GM19240 (cell line): ENCODE measurements around the gene SCTR.

ENCODE experiments used
- DNase-seq: peaks from one replicate; pipeline ENCODE4 v3.0.0; 2011; ENCODE audit warnings: low spot score; ENCODE audit not compliant: insufficient read length

SCTR gene

DNA sequence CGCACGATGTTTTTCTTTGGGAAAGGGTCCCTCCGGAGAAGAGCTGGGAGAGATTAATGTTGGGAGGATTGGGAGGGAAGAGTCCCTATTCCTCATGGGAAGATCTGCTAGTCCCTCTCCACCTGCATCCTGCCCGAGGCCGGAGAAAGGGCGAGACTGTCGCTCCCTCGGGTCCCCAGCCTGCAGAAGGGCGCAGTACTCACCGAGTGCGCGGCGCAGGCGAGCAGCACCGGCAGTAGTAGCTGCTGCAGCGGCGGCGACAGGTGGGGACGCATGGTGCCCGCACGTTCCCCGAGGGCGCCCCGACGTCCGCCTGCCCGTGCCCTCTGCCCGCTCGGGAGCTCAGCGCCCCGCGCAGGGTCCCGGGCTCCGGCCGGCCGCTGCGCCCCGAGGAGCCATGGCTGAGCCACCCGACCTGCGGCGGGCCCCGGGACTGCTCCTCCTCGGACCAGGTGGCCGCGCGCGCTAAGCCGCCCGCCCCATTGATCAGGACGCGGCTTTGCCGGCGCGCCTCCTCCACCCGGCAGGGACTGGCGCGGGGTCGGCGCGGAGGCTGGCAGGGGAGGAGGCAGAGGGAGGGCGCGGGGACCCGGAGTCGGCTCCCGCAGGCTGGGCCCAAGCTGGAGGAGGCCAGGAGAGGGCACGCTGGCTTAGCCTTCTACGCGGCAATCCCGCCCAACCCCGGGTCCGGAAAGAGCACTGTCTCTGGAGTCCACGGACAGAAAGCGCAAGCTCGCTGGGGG lies at the start of gene SCTR:
TSS of gene SCTR (minus strand) at position 532 of the 743 bp plus-strand sequence. CDS start at position 275, 257 bp downstream.
- DNase-seq: no peak

DNA sequence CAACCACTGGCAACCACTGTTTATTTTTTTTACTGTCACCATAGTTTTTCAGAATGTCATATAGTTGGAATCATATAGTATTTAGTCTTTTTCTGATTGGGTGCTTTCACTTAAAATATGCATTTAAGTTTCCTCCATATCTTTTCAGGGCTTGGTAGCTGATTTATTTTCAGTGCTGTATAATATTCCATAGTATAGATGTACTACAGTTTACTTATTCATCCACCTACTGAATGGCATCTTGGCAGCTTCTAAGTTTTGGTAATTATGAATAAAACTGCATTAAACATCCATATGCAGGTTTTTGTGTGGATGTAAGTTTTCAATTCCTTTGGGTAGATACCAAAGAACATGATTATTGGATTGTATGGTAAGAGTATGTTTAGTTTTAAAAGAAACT lies 43.0 kb upstream of the SCTR start:
- DNase-seq: no peak

DNA sequence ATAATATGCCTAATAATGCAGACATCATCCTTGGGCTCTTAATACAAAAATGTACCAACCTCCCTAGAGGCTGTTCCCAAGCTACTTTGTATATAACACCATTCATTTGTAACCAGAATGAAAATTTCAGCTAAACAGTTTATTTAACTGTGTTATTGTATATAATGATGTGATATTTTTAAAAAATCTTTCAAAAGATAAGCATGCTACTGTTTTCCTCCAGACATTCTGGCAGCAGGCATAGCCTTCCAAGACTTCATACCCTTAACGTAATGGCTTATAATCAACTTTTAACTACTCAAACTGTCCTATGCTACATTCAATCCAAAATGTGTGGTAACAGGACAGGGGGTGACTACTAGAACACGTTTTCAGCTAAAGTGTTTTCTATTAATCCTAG lies 41.2 kb upstream of the SCTR start:
- DNase-seq: no peak

DNA sequence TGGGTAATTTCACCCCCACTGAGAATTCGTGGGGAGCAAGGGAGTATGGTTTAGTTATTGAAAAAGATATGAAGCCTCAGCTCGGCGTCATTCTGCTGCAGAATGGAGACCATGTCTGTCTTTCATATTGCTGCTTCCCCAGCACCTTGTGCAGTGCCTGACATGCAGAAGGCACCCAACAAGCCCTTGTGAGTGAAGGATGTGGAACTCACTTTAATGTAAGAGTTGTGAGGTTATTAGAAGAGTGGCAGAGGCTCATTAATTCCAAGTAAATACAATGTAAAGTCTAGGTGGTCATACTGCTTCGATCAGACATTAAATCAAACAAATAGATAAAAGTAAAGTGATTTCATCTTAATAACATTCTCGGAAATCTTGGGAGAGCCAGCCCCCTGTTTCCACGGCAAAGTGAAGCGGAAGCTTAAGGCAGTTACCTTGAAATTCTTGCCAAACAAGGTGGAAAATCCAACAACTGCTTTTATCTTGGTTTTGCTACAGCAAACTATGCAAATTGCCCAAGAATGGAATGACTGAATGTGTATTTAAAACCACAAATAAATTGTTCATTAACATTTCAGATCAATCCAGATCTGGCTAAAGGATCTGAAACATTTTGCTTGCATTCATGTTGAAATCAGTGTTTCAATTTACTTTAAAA lies 29.5 kb upstream of the SCTR start:
- DNase-seq: no peak

DNA sequence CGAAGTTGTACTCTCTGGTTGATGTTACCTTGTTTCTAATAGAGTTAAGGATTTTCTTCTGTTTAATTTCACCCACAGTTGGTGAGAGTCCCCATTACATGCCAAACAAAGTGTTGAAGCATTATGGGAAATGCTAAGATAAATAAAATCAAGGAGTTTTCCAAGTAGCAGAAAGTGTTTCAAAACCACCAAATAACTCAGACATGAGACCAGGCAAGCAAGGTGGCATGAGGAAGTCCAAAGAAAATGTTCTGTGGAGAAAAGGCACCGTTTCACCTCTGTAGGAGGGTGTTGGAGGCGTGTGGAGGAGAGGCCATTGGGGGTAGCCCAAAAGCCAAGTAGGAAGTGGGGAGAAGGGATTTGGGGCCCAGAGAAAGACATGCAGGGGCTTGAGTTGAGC lies 28.6 kb upstream of the SCTR start:
- no peak for DNase-seq

DNA sequence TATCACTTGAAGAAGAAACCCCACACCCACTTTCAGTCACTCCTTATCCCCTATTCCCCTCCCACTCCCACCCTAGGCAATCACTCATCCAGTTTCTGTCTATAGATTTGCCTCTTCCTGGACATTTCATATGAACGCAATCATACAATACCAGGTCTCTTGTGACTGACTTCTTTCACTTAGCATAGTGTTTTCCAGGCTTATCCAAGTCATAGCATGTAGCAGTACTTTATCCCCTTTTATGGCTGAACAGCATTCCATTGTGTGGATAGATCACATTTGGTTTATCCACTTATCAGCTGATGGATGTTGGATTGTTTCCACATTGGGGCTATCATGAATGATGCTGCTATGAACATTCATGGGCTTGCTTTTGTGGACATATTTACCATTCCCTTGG lies 26.6 kb upstream of the SCTR start:
- no peak for DNase-seq

DNA sequence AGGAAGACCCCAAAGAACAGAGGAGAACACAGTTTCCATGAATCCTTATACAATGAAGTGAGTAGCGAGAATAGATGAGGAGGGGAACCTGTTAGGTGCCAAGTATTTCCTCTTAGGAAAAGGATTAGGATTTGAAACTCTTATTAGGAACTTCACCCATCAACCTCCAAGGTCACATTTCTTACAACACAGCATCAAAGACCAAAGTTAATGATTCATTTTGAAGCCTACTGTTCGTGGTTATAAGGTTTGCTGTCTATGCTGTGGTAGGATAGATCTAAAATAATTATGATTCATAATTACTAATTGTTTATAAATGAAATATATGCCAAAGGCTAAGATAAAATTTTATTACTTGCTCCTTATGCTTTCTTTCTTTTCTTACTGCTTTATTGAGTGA lies 26.1 kb upstream of the SCTR start:
- DNase-seq: no peak

DNA sequence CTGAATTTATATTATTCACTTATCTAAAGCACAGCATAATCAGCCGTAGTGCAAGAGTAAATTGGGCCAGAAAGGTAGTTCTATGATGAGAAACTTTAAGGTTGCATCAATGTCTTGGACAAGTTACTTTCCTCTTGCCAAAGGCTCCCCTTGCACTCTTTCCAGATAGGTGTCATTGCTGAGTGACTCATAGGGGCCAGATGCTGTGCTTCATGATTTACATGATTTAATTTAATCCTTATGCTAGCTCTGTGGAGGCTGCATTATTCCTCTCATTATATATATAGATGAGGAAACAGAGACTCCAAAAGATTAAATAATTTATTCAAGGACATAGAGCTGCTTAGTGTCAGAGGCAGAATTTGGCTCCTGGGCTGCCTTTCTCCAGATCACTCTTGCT lies 25.0 kb upstream of the SCTR start:
- no peak for DNase-seq

DNA sequence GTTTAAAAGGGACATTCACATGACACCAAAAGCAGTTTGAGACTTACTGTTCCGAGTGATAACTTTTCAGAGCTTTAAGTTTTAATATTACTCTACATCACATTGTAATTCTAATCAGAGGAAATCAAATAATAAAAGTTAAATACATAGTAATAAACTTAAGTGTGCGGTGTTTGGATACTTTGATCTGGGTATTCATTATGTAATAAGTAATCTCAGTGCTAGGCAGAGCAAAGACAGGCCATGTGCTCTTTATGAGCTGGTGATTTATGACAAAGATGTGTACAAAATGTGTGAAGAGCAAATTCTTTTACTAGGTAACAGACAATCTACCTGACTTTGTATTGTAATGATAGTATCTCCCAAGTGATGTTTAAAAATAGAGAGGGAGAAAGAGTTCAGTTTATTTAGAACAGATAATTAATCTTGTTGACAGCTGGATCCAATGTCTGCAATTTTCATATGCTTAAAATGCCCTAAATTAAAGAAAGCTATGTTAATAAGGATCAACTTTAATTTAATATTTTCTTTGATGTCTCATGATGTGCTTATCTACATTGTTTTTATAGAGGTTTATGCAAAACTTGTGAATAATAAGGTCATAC lies 24.3 kb upstream of the SCTR start:
- DNase-seq: no peak

DNA sequence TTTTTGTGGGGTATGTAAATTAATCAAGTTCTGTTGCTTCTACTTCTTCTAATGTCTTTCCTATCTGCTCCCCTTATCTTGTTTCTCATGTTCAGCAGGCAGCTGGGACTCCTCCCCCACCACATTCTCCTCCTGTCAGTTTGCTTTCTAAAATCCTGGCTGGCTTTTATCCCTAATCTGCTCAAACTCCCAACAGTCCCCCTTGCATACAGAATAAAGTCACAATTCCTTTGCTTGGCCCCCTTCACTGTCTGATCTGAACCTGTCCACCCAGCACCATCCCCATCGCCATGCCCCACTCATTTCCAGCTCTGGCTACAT lies 22.1 kb upstream of the SCTR start:
- DNase-seq: no peak

DNA sequence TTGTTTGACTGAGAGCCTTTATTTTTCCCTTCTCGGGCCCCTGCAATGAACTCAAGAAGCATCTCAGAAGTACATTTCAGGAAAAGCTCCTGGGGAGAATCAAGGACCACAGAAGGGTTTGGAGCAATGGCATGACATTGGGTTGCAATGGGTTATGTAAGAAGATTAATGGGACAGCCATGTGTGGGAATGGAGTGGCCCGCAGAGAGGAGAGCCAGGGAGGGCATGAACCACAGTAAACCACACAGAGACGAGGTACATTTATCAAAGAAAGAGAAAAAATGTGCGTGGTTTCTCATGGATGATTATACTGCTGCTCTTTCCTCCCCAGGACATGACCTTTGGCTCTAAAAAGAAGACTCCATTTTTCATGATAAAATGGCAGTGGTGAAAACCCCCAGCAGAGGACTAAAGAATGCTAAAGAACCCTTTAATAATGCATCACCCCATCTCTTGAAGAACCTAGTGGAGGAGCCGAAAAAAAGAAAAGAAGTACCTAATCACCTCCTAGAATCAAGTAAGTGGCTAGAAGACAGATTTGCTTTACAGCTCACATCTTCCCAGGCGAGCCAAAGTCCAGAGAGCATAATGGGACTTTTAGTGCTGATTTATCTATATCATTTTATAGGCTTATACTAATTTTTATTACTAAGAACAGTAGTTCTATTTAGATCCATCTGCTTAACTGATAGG lies 21.6 kb upstream of the SCTR start:
- no peak for DNase-seq

DNA sequence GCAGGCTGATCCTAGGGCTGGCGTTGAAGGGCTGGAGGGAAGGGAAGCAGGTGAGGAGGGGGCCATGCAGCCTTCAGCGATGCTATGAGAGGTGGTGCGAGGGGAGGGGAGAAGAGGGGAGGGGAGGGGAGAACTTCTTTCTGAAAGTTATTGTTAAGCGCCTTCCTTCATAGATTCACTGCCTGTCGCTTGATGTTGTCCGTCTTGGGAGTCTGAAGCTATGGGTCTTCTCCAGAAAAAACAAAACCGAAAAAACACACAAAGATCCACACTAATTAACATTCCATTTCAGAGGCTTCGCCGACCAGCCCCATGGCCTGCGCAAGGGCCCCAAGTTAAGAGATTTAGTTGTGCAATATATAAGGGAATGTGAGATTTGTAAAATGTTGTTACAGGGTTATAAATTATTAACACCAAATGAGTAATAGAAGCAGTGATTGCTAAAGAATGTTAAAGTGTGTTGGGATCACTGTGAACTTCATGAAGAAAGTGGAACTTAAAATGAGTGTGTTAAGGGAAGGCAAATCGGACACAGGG lies 20.7 kb upstream of the SCTR start:
- no peak for DNase-seq

DNA sequence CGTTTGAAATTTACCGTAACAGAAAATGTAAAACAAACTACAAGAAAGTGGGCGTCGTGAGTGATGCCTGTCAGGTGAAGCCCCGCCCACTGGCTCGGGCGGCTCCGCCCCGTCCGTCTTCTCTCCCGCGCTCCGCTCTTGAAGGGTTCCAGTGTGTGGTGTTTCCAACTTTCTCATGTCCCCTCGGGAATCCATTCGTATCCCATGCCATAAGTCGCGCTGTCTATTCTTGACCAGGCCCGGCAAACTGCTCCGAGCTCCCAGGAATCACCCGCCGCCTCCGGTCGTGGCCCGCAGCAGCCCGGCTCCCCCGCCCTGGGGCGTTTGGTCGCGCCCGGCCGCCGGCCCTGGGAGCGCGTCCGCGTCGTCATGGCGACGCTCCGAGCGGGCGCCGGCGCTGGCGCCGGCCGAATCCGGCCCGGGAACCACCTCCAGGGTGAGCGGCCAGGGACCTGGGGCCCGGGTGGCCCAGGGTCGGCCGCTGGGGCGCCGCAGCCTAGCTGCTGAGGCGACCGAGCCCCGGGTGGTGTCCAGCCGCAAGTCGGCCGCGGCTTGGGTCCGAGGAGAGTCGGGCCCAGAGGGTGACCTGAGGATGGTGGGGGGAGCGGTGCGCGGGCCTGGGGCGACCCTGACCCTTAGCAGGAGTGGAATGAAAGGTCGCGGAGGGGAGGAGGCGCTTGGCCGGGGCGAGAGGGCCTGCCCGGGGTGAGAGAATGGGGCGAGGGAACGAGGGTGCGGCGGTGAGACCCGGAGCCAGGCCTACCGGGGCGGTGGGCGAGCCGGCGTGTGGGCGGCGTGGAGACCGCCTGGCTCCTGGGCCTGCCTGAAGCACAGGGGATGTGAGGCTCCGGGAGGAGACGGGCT lies 20.0 kb upstream of the SCTR start, which contains the start of gene CFAP221:
TSS of gene CFAP221 (plus strand) at position 375 of the 864 bp plus-strand sequence. CDS start 1,683 bp downstream, outside the sequence.
- peak; percentile 17 for DNase-seq

DNA sequence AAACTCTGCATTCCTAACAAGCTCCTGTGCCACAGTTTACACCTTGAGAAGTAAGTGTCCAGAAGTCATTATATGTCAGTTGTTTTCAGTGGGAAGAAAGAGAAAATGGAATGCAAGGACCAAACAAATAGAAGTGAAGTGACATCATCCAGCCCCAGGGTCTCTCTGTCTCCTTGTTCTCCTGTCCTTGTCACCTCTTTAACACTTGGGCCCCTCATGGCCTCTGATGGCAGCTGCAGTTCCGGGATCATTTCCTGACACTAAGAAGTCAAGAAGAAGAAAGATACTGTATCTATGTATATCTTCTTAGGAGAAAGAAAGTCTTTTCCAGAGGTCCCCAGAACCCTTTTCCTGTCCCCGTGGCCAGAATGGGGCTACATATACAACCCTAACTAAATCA lies 17.2 kb upstream of the SCTR start:
- no peak for DNase-seq

DNA sequence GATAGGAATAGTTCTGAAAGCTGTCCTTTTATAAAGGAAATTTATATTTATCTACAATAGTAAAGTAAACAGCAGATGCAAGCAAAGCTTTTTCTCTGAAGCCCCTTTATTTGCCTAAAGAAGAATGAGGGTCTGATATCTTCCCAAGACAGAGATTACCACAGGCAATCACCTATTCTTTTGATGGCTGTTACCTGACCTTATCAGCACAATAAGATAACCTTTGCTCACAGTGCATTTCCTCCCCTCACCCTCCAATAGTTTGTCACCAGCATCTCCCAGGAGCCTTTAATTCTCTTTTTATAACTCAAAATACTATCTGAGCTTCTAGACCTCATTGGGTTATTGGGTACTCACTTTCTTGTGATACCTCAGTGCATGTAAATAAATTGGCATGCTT lies 13.5 kb upstream of the SCTR start:
- no peak for DNase-seq

DNA sequence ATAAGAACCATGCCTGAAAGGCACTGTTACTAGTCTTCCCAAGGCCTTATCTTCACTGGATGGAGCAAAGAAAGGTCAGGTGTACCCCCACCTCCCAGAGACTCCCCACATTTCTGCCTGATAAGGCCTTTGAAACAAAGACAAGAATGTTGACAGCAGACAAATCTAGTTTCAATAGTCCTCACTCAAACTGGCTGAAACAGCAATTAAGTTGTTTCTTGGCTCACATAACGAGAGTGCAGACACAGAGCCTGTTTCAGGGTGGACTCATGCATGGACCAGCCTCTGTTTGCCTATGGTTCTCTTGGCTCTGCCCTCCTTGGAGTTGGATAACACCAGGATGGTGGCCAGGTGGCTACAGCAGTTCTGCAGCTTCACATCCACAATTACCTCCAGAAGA lies 12.4 kb upstream of the SCTR start:
- DNase-seq: no peak

DNA sequence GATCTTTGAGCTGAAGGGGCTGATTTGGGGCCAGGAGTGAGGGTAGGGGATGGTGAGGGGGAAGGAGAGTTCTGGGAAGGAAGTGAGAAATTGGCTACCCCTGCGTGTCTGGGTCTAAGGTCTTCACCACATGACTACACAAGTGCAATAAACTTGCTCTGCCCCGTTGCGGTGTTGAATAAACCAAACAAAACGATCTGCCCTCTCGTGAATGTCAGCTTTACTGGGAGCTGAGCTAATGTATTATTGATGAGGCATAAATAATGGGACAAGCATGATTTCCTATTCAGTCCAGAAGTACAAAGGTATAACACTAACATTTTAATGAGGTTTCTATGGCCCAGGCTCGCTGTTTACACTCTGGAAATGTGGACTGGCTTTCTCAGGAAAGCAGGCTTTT lies 11.9 kb upstream of the SCTR start:
- no peak for DNase-seq

DNA sequence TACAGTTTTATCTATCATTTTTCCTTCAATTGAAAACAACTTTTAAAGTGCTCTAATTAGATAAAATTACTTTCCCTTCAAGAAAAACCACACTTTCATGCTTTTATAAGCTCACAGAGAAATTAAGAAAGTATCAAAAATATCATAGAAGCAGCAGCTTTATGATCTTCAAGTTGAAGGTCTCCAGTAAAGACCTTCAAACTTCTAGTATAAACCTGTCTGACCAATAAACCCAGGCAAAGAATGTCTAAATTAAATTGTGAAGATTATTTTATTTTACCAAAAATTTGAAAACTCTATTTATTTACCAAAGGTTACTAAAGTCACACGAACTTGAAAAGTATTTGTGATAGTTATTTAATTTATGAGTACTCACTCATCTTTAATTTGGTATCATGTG lies 9.3 kb upstream of the SCTR start:
- no peak for DNase-seq

DNA sequence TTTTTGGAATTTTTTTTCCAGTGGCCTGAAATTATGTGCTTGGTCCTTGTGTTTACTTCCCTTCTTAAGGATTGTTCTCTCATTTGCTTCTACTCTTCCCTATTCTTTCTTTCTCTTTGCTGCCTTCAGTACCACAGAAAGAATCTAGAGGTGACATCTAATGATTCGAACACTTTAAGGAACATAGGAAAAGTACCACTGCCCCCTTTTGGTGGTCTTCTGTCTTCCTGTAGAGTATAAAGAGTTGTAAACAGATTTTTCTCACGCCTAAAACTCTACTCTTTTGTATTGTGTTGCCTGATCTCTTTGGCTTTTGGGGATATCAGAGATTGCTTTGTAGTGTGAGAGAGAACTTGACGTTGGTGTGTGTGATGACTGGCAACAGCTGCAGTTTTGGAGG lies 7.0 kb upstream of the SCTR start:
- no peak for DNase-seq

DNA sequence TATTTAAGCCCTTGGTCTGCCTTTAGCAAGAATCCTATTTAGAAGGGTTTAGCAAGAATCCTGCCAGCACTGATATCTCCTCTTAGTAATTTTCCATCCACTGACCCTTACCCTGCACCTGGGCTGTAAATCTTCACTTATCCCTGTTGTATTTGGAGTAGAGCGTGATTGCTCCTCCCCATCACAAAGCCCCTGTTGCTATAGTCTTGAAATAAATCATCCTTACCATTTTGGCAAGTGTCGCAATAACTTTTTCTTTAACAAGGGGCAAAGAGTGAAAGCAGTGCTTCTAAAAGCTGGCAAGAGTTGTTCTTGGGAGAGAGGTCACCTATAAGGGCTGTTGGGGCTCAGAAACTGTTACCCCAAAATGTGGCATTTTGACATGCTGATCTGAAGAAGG lies 3.7 kb upstream of the SCTR start:
- no peak for DNase-seq

DNA sequence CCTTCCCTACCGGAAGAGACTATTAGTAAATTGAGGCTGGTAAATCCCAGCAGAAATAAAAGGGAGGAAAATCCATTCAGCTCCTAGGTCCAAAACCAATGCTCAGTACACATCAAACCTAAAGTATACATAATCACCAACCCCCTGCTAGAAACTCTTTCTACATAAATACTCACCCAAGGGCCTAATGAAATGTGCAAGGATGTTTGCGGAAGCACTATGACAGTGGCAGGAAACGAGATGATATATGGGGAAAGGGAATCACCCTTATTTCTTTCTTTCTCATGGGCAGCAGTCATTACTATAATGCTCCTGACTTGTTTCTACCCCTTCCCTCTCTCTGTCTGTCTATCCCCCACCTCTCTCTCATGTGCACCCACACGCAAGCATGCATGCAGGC lies 1.3 kb upstream of the SCTR start:
- no peak for DNase-seq
